Non-pigmented ciliary epithelial cell (primary cell): Measurements from ENCODE around the gene NFS1.
"Not testable (repeated sequence)": the region's sequence is repeated elsewhere in the genome, so short reads cannot be mapped to it uniquely, and the experiment has no call there.

ENCODE experiments used
- DNase-seq: peaks from one replicate; pipeline ENCODE4 v3.0.0-alpha.2; 2010; ENCODE audit warnings: low read depth

Gene NFS1

GRCh38 chr20:35708502-35708901, 9.3 kb upstream of the NFS1 start:
- no peak for DNase-seq

GRCh38 chr20:35706591-35707529, 7.7 kb upstream of the NFS1 start:
- DNase-seq, result not testable (repeated sequence)

GRCh38 chr20:35705894-35706293, 6.7 kb upstream of the NFS1 start:
- not testable (repeated sequence) for DNase-seq

DNA sequence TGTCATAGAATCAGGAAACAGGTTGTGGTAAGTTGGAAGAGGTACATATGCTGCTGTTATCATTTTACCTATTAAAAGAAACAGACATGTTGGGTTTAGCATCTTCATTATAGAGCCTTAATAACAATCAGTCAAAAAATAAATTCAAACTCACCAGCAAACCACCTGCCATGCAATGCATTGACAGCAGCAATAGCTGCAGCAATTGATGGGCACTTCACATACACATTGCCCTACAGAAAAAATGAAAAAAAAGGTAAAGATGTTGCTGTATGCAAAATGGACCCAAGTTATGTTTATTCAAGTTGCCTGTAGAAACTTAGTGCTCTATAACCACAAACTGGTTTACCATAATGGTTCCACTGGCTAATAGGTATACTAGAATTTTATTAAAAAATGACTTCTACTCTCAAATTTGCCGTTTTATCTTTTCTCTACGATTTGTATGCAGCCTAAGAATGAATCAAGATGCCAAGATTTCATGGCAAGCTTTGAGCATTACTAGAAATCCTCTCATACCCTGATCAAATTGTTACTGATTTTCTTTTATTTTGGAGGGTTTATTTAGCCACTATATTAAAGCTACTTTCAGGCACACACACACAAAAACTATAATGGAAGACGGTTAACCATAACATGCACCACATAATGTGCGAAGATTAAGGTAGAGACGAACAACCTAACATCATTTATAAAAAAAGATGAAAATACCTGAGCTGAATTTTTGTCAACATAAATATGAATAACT, 5.5 kb upstream of the NFS1 start:
- DNase-seq, result no peak

GRCh38 chr20:35702824-35703695, 3.9 kb upstream of the NFS1 start:
- no peak for DNase-seq

- DNase-seq, result no peak
Measured at GRCh38 chr20:35702051-35702823, 3.1 kb upstream of the NFS1 start.

DNA sequence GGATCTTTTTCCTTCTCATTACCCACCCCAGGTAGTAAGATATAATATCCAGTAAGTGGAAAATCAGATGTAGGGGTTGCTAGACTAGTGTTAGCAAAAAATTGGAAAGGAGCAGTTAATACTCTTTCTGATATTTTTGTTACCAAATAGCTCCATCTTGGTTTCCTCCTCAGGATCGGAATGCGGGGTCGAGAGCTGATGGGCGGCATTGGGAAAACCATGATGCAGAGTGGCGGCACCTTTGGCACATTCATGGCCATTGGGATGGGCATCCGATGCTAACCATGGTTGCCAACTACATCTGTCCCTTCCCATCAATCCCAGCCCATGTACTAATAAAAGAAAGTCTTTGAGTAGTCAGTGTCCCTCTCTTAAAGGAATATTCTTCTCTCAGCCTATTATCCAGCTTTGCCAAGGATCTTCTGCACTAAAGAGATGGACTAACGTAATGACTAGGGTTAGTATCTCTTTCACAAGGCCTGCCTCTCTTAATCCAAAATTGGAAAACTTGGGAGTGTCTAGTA, 1.5 kb upstream of the NFS1 start:
- no peak for DNase-seq

DNA sequence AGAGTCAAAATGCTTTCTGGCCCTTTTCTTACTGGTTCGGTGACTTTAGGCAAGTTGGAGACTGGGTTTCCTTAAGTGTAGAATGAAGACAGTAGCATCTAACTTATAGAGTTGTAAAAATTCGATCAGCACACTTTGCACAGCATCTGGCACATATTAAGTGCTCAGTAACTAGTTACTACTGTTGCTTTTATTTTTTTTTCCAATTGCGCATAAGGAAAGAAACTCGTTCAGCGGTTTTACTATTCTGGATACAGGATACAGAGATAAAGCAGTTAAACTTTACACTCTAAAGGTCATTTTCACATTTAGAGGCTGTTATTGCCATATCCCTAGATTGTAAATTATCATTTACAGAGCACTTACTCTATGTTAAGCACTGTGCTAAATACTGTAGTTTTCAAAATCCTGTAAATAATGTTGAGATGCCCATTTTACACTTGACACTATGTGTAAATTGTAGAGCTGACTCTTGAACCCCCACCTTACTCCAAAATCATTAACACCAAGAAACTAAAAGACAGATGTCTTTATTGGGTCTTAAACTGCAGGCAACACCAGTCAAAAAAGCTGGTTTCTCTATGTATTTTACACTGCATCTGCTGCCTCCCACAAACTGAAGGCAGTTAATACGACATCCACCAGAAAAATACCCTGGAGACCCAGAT, 939 bp upstream of the NFS1 start:
- no peak for DNase-seq

GRCh38 chr20:35698298-35699126, 640 bp downstream of the NFS1 start:
- DNase-seq, result no peak

DNA sequence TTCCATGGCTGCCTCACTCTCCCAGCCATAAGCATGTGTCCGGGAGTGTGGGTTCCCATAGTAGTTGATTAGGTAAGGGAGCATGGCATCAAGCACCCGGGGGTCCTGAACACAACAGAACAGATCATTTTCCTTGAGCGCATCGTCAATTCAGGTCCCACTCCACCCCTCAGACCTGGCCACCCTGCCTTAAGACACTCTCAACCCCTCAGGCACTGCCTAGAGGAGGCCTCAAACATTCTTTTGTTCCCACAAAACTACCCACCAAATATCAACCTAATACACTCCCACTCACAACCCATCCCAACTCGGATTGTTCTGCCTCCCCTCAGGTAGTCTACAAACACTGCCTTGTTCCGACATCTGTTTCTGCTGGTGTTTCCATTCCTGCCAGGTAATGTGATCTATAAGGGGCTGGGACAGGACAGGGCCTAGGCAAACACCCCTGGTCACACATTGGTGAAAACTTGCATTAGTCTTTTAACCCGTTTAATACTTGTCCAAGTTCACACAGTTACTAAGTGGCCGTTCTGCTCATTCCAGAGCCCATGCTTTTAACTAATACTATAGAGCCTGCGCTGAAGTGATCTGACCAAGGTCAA, 1.4 kb downstream of the NFS1 start:
- DNase-seq, result no peak

GRCh38 chr20:35695978-35696377, 3.2 kb downstream of the NFS1 start:
- no peak for DNase-seq

GRCh38 chr20:35695245-35695749, 3.9 kb downstream of the NFS1 start:
- no peak for DNase-seq

- no peak for DNase-seq
Measured at GRCh38 chr20:35690265-35690664, 8.9 kb downstream of the NFS1 start.

DNA sequence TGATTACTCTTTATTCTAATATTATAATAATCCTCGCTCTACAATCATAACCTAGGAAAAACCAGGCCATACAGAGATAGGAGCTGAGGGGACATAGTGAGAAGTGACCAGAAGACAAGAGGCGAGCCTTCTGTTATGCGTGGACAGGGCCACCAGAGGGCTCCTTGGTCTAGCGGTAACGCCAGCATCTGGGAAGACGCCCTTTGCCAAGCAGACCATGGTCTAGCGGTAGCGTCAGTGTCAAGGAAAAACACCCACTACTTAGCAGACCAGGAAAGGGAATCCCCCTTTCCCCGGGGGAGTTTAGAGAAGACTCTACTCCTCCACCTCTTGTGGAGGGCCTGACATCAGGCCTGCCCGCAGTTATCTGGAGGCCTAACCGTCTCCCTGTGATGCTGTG, 12.3 kb downstream of the NFS1 start:
- not testable (repeated sequence) for DNase-seq

DNA sequence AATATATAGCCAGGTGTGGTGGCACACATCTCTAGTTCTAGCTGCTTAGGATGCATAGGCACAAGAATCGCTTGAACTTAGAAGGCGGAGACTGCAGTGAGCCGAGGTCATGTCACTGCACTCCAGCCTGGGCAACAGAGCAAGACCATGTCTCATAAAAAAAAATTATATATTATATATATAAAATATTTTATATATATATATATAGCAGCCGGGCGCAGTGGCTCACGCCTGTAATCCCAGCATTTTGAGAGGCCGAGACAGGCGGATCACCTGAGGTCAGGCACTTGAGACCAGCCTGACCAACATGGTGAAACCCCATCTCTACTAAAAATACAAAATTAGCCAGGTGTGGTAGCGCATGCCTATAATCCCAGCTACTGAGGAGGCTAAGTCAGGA, 13.8 kb downstream of the NFS1 start:
- not testable (repeated sequence) for DNase-seq

GRCh38 chr20:35681960-35682359, 17.2 kb downstream of the NFS1 start:
- no peak for DNase-seq

DNA sequence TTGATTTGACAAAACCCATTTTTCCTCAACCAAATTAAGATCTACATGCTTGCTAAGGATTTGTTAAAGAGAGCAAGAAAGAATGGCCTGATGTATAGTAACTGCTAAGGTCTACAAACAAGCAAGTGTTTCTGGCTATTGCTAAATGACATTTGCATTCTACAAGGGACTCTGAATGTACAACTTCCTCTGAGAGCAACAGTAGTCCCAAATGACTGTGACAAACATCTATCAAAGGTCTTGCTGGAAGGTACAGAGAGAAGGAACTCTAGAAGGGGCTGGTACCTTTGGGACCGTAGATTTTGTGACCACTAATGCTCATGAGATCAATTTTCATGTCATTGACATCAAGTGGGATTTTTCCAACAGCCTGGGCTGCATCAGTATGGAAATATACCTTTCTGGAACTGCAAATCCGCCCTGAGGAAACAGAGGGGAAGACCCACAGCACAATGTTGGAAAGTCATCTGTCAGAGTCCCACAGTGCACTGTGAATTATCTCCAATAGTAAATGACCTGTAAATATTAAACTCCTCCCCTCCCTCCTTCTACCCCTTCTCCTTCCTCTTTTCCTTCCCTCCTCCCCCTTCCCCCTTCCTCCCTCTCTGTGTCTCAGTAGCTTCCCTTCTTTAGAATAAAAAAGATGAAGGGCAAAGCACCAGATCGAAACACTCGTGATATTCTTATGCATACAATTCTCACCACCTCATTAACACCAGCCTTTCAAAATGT, 18.5 kb downstream of the NFS1 start:
- no peak for DNase-seq

GRCh38 chr20:35674921-35675320, 24.2 kb downstream of the NFS1 start:
- DNase-seq, result no peak
